OCI-LY3 (cell line): Measurements from ENCODE around the gene SH3PXD2B.

ENCODE experiments used
- EZH2phosphoT487 ChIP-seq: fragments of 200-600 bp; shearing (Covaris generic); IDR thresholded peaks from 2 replicates; pipeline ENCODE4 v1.6.1; 2018; ENCODE audit warnings: antibody characterized with exemption, mixed run types, low read depth
- TF ChIP-seq, protein P1 (sequence below): fragments of 200-600, 300-600 bp; sonication (generic); IDR thresholded peaks from 2 replicates; pipeline ENCODE4 v1.5.1; 2014; ENCODE audit warnings: antibody characterized with exemption, low read length, low read depth

- TF ChIP-seq, protein P1, sequence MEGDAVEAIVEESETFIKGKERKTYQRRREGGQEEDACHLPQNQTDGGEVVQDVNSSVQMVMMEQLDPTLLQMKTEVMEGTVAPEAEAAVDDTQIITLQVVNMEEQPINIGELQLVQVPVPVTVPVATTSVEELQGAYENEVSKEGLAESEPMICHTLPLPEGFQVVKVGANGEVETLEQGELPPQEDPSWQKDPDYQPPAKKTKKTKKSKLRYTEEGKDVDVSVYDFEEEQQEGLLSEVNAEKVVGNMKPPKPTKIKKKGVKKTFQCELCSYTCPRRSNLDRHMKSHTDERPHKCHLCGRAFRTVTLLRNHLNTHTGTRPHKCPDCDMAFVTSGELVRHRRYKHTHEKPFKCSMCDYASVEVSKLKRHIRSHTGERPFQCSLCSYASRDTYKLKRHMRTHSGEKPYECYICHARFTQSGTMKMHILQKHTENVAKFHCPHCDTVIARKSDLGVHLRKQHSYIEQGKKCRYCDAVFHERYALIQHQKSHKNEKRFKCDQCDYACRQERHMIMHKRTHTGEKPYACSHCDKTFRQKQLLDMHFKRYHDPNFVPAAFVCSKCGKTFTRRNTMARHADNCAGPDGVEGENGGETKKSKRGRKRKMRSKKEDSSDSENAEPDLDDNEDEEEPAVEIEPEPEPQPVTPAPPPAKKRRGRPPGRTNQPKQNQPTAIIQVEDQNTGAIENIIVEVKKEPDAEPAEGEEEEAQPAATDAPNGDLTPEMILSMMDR, result no peak
- no peak for TF ChIP-seq EZH2phosphoT487
Observed at GRCh38 chr5:172478256-172478655, 23.9 kb upstream of the SH3PXD2B start.
